ENCODE results near the gene SMAD4. TPM values are rescaled to one million over a fixed set of nuclear protein-coding genes. Genes with fewer than 3 reads are reported as not detected.

The SMAD4 gene
- total and polyA plus RNA-seq, 2 of the 13 experiments (the other 11 are each of a cell fraction or from before 2014, with no cell fraction given), result 70.2 to 72.0 TPM

- TF ChIP-seq NBN (conservative IDR thresholded peaks at IDR 0.05) (no peak), ZSCAN5A (CRISPR knock-in tag; IDR thresholded peaks at IDR 0.05; ENCODE audit: borderline replicate concordance) (0 out of 2 replicates have a peak, but pooled peaks have one; percentile 30), ARID3A (IDR thresholded peaks at IDR 0.05; ENCODE audit: low read depth, low read length) (peak; percentile 95), HOXA5 (CRISPR knock-in tag; IDR thresholded peaks at IDR 0.05) (0 out of 2 replicates have a peak, but pooled peaks have one; percentile 58), DPF2 (CRISPR knock-in tag; IDR thresholded peaks at IDR 0.05; ENCODE audit: borderline replicate concordance, low read depth) (peak; percentile 48; the same call in 1 of the 2 replicates), ZNF230 (CRISPR knock-in tag; IDR thresholded peaks at IDR 0.05) (no peak), SMC3 (IDR thresholded peaks at IDR 0.05; ENCODE audit: low read length) (peak; percentile 30; the same call in 1 of the 2 replicates), ZNF343 (CRISPR knock-in tag; IDR thresholded peaks at IDR 0.05) (no peak), XRCC5 (optimal IDR thresholded peaks at IDR 0.05; ENCODE audit: low read length) (no peak), ZBTB46 (CRISPR knock-in tag; IDR thresholded peaks at IDR 0.05; ENCODE audit: borderline replicate concordance) (no peak), PITX1 (CRISPR knock-in tag; IDR thresholded peaks at IDR 0.05) (peak; percentile 85), KLF11 (CRISPR knock-in tag; IDR thresholded peaks at IDR 0.05) (no peak), ZNF629 (CRISPR knock-in tag; conservative IDR thresholded peaks at IDR 0.05) (no peak), MXD3 (CRISPR knock-in tag; IDR thresholded peaks at IDR 0.05) (no peak), HNF4G (IDR thresholded peaks at IDR 0.05; ENCODE audit: borderline replicate concordance, low read depth, low read length) (peak; percentile 79), HNF4G (CRISPR knock-in tag; IDR thresholded peaks at IDR 0.05; ENCODE audit: borderline replicate concordance, low read depth) (no peak; the same call in 1 of the 2 replicates), MXD4 (CRISPR knock-in tag; IDR thresholded peaks at IDR 0.05) (no peak), ZBTB7A (CRISPR knock-in tag; IDR thresholded peaks at IDR 0.05) (no peak), ZMYM4 (CRISPR knock-in tag; IDR thresholded peaks at IDR 0.05) (peak; percentile 28; the same call in 1 of the 2 replicates), ISL2 (CRISPR knock-in tag; IDR thresholded peaks at IDR 0.05) (0 out of 2 replicates have a peak, but pooled peaks have one; percentile 22)
- TF ChIP-seq, protein P1, sequence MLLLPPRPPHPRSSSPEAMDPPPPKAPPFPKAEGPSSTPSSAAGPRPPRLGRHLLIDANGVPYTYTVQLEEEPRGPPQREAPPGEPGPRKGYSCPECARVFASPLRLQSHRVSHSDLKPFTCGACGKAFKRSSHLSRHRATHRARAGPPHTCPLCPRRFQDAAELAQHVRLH (CRISPR knock-in tag; IDR thresholded peaks at IDR 0.05; ENCODE audit: borderline replicate concordance, low read depth), result no peak
- TF ChIP-seq, protein P2, sequence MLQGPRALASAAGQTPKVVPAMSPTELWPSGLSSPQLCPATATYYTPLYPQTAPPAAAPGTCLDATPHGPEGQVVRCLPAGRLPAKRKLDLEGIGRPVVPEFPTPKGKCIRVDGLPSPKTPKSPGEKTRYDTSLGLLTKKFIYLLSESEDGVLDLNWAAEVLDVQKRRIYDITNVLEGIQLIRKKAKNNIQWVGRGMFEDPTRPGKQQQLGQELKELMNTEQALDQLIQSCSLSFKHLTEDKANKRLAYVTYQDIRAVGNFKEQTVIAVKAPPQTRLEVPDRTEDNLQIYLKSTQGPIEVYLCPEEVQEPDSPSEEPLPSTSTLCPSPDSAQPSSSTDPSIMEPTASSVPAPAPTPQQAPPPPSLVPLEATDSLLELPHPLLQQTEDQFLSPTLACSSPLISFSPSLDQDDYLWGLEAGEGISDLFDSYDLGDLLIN (CRISPR knock-in tag; IDR thresholded peaks at IDR 0.05; ENCODE audit: borderline replicate concordance), result no peak
- TF ChIP-seq, protein P3, sequence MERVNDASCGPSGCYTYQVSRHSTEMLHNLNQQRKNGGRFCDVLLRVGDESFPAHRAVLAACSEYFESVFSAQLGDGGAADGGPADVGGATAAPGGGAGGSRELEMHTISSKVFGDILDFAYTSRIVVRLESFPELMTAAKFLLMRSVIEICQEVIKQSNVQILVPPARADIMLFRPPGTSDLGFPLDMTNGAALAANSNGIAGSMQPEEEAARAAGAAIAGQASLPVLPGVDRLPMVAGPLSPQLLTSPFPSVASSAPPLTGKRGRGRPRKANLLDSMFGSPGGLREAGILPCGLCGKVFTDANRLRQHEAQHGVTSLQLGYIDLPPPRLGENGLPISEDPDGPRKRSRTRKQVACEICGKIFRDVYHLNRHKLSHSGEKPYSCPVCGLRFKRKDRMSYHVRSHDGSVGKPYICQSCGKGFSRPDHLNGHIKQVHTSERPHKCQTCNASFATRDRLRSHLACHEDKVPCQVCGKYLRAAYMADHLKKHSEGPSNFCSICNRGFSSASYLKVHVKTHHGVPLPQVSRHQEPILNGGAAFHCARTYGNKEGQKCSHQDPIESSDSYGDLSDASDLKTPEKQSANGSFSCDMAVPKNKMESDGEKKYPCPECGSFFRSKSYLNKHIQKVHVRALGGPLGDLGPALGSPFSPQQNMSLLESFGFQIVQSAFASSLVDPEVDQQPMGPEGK (CRISPR knock-in tag; IDR thresholded peaks at IDR 0.05), result peak; percentile 89
Measured at GRCh38 chr18:51038110-51038509, 8.1 kb downstream of the SMAD4 start (continued).
